ENCODE data around the gene ELP2.
"Not testable (repeated sequence)": the region's sequence is repeated elsewhere in the genome, so short reads cannot be mapped to it uniquely, and the experiment has no call there.

Gene ELP2

GRCh38 chr18:36129300-36130038, at the start of gene ELP2, which contains the start of gene SLC39A6:
TSS of gene ELP2 (plus strand) at chr18:36129899. CDS start at chr18:36129934, 35 bp downstream.
TSS of gene SLC39A6 (minus strand) at chr18:36129340. CDS start at chr18:36127007, 2,333 bp downstream.
- peak; percentile 93 to 95 for DNase-seq

- DNase-seq, result not testable (repeated sequence)
Observed at GRCh38 chr18:36081118-36081517, 48.6 kb upstream of the ELP2 start.

GRCh38 chr18:36083729-36084128, 46.0 kb upstream of the ELP2 start:
- no peak for DNase-seq

- no peak for DNase-seq
Observed at GRCh38 chr18:36085195-36085594, 44.5 kb upstream of the ELP2 start.

- DNase-seq, result no peak
Observed at GRCh38 chr18:36086186-36086585, 43.5 kb upstream of the ELP2 start.

GRCh38 chr18:36088256-36088655, 41.4 kb upstream of the ELP2 start:
- no peak for DNase-seq

GRCh38 chr18:36089001-36089400, 40.7 kb upstream of the ELP2 start:
- DNase-seq, result no peak

- DNase-seq, result not testable (repeated sequence)
Observed at GRCh38 chr18:36092116-36092515, 37.6 kb upstream of the ELP2 start.

GRCh38 chr18:36094431-36094830, 35.3 kb upstream of the ELP2 start:
- no peak for DNase-seq

- DNase-seq, result no peak
Observed at GRCh38 chr18:36095936-36096519, 33.7 kb upstream of the ELP2 start.

GRCh38 chr18:36096955-36097354, 32.7 kb upstream of the ELP2 start:
- no peak for DNase-seq

GRCh38 chr18:36099311-36099710, 30.4 kb upstream of the ELP2 start:
- no peak for DNase-seq

- no peak for DNase-seq
Observed at GRCh38 chr18:36101943-36102342, 27.8 kb upstream of the ELP2 start.

GRCh38 chr18:36104749-36105148, 24.9 kb upstream of the ELP2 start:
- DNase-seq, result no peak

GRCh38 chr18:36107477-36107876, 22.2 kb upstream of the ELP2 start:
- DNase-seq, result no peak

GRCh38 chr18:36108196-36108595, 21.5 kb upstream of the ELP2 start:
- DNase-seq, result no peak

- DNase-seq, result no peak
Observed at GRCh38 chr18:36108601-36109000, 21.1 kb upstream of the ELP2 start.

- DNase-seq, result no peak
Observed at GRCh38 chr18:36109737-36110136, 20.0 kb upstream of the ELP2 start.

GRCh38 chr18:36112302-36112701, 17.4 kb upstream of the ELP2 start:
- DNase-seq, result no peak

GRCh38 chr18:36114251-36114650, 15.4 kb upstream of the ELP2 start:
- DNase-seq, result no peak

- DNase-seq, result no peak
Observed at GRCh38 chr18:36114738-36115137, 15.0 kb upstream of the ELP2 start.

GRCh38 chr18:36116771-36117170, 12.9 kb upstream of the ELP2 start:
- not testable (repeated sequence) for DNase-seq

- no peak for DNase-seq
Observed at GRCh38 chr18:36120297-36120696, 9.4 kb upstream of the ELP2 start.

GRCh38 chr18:36124841-36125240, 4.9 kb upstream of the ELP2 start:
- DNase-seq, result no peak

GRCh38 chr18:36126668-36127067, 3.0 kb upstream of the ELP2 start:
- DNase-seq, result no peak

Data from activated CD4-positive, alpha-beta T cell treated with anti-CD3 and anti-CD28 coated beads, Interleukin-2, amount 50 U/mL, for 48 hours (primary cell).